GM21528 (cell line): ENCODE measurements around the gene MRGPRG.

Experiments
- ATAC-seq: cut with Tn5 transposase; IDR thresholded peaks from one replicate; pipeline ENCODE4 v1.9.1; 2021; ENCODE audit warnings: mild to moderate bottlenecking, moderate library complexity; ENCODE audit not compliant: unreplicated experiment, low FRiP score

The MRGPRG gene

GRCh38 chr11:3213659-3214419 lies 4.8 kb downstream of the MRGPRG start:
- ATAC-seq: no peak

- ATAC-seq: no peak
Observed at GRCh38 chr11:3208272-3208671, 10.3 kb downstream of the MRGPRG start.

GRCh38 chr11:3207526-3208189 lies 11.0 kb downstream of the MRGPRG start:
- ATAC-seq: no peak

- no peak for ATAC-seq
Observed at GRCh38 chr11:3206922-3207204, 11.8 kb downstream of the MRGPRG start.

- ATAC-seq: no peak
Observed at GRCh38 chr11:3206156-3206921, 12.3 kb downstream of the MRGPRG start.

GRCh38 chr11:3205261-3206155 lies 13.1 kb downstream of the MRGPRG start:
- no peak for ATAC-seq

GRCh38 chr11:3204141-3205015 lies 14.2 kb downstream of the MRGPRG start:
- no peak for ATAC-seq

GRCh38 chr11:3203221-3204043 lies 15.2 kb downstream of the MRGPRG start:
- no peak for ATAC-seq

GRCh38 chr11:3202759-3203158 lies 15.9 kb downstream of the MRGPRG start:
- ATAC-seq: no peak

- no peak for ATAC-seq
Observed at GRCh38 chr11:3202305-3202704, 16.3 kb downstream of the MRGPRG start.

- ATAC-seq: no peak
Observed at GRCh38 chr11:3201677-3202181, 16.9 kb downstream of the MRGPRG start.

GRCh38 chr11:3201112-3201581 lies 17.5 kb downstream of the MRGPRG start:
- ATAC-seq: no peak

- no peak for ATAC-seq
Observed at GRCh38 chr11:3200388-3201111, 18.1 kb downstream of the MRGPRG start.

GRCh38 chr11:3199537-3200295 lies 18.9 kb downstream of the MRGPRG start:
- no peak for ATAC-seq

GRCh38 chr11:3198815-3199214 lies 19.8 kb downstream of the MRGPRG start:
- no peak for ATAC-seq

GRCh38 chr11:3197878-3198528 lies 20.6 kb downstream of the MRGPRG start:
- ATAC-seq: no peak
